Measurements from ENCODE around the gene CTXN3.
"Not testable (repeated sequence)": the region's sequence is repeated elsewhere in the genome, so short reads cannot be mapped to it uniquely, and the experiment has no call there.

Gene CTXN3

GRCh38 chr5:127652952-127653611 is 4.2 kb downstream of the CTXN3 start:
- no peak for DNase-seq (ENCODE audit: low read depth)

GRCh38 chr5:127656825-127657224 is 7.9 kb downstream of the CTXN3 start:
- DNase-seq (ENCODE audit: low read depth): no peak

DNA sequence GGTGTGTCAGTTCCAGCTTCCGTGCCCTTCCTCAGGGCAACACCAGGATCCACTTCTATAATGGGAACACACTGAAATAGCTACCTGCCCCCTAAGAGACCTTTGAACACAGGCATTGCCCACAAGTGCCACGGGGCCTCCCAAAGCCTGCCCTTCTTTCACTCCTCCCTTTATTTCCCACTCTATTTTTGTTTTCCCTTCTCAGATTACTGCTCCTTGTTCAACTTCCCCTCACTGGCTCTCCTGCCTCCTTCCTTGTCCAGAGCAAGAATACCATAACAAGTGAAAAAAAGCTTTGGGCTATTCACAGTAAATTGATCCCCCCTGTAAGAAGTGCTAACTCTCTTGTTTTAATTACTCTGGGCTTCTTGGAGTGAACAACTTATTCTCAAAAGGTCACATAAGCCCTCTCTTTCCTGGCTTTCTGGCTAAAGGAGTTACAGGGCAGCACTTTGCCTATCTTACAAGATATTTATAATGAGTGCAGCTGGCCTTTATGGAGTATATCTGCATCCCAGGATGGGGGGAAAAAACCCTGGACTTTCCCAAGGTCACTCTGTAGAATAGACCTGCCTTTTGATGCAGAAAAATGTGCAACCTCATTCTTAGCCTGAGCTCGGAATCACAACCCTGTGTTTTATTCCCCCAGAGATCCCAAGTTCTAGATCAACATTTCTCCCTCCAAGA is 11.3 kb downstream of the CTXN3 start:
- no peak for DNase-seq (ENCODE audit: low read depth)

DNA sequence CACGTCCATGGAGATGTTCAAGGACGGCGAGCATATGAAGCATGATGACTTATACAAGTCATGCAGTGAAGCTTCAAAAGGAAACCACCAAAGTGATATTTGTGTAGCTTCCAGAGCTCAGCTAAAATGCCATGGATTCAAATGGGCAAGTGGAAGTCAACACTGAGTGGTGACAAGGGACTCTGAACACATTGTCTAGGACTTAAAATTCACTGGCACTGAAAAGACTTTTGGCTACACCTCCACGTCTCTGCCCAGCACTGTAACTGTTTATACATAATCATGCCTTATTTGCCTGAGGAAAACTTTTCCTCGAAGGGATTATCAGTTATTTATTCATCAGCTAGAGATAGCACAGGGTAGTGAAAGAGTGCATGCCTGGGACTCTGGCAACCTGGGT is 15.2 kb downstream of the CTXN3 start:
- DNase-seq (ENCODE audit: low read depth): no peak

GRCh38 chr5:127665641-127666040 is 16.8 kb downstream of the CTXN3 start:
- no peak for DNase-seq (ENCODE audit: low read depth)

DNA sequence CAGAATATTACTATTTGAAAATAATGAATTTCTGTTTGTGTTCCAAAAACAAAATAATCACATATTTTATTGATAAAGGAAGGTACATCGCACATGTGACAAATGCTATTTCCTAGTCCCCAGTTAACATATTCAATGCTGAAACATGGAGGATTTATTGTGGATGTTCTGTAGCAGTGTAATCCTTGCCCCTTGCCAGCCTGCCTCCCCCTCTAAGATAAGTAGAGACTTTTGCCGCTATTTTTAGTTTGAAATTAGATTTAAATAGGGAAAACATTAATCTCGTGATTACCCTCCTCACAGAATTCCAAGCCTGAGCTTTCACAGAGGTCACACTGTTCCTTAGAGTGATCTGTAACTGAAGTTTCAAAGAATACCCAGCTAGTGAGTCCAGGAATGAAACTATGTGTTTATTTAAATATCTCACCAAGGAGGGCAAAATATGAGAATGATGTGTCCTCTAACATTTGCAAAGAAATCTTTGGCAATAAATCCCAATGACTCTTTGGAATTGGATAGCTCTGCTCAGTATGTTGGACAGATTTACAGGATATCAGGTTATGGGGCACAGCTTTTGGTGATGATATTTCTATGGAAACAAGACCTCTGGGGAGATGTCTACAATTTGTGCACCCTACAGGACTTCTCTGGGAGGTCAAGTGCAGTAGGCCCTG is 17.3 kb downstream of the CTXN3 start:
- DNase-seq (ENCODE audit: low read depth): no peak

DNA sequence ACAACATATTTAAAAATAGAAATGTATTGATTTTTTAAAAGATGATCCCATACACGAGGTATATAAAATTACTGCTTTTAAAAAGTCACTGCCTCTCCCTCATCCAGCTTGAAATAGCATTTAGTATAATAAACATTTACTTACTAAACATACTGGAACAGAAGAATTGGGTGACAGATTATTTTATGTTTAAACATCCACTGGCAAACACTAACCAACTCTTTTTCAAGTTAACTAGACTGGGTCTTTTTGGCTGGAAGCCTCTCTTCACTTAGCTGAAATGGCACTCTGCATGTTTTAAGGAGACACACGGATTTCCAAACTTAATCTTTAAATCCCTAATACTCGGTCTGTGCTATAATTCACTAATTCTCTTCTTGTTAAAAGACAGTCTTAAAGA is 19.0 kb downstream of the CTXN3 start:
- DNase-seq (ENCODE audit: low read depth): no peak

GRCh38 chr5:127671218-127671617 is 22.3 kb downstream of the CTXN3 start:
- DNase-seq (ENCODE audit: low read depth): no peak

- no peak for DNase-seq (ENCODE audit: low read depth)
Measured at GRCh38 chr5:127673117-127673800, 24.4 kb downstream of the CTXN3 start.

DNA sequence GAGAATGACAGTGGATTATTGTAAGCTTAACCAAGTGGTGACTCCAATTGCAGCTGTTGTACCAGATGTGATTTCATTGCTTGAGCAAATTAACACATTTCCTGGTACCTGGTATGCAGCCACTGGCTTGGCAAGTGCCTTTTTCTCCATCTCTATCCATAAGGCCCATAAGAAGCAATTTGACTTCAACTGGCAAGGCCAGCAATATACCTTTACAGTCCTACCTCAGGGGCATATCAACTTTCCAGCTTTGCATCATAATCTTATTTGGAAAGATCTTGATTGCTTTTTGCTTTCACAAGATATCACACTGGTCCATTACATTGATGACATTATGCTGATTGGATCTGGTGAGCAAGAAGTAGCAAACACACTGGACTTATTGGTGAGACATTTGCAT is 28.1 kb downstream of the CTXN3 start:
- not testable (repeated sequence) for DNase-seq (ENCODE audit: low read depth)

DNA sequence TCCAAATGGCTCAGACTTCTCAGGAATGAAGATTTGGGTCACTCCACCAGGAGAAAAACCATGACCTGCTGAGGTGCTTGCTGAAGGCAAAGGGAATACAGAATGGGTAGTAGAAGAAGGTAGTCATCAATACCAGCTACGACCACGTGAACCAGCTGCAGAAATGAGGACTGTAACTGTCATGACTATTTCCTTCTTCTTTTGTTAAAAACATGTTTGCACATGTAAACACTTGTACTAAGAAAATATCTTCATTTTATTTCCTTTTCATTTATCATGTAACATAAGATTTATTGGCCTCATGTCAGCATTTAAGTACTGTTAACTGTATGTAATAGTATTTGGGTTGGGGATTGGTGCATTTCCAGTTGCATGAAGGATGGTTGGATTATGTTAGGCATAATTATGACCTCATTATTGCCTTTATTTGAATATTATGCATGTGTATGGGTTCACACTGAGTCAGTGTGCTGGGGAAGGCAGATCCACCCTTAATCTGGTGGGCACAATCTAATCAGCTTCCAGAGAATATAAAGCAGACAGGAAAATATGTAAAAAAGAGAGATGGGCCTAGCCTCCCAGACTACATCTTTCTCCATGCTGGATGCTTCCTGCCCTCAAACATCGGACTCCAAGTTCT is 30.9 kb downstream of the CTXN3 start:
- DNase-seq (ENCODE audit: low read depth): not testable (repeated sequence)

DNA sequence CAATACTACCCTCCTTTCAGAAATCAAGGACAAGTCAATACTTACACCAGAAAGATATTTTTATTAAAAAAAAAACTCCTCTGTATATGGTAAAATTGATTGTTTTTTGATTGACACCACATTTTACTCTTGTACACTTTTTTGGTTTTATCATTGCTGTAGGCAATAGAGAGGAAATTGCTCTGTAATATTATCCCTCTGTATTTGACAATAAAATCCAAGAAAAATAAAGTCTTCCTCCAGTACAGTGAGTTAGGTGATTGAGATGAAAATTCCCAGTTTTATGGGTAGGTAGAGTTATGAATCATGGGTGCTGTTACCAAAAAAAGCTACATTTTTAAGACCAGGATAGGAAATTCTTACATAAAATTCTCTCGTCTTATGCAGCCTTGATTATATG is 31.7 kb downstream of the CTXN3 start:
- no peak for DNase-seq (ENCODE audit: low read depth)

DNA sequence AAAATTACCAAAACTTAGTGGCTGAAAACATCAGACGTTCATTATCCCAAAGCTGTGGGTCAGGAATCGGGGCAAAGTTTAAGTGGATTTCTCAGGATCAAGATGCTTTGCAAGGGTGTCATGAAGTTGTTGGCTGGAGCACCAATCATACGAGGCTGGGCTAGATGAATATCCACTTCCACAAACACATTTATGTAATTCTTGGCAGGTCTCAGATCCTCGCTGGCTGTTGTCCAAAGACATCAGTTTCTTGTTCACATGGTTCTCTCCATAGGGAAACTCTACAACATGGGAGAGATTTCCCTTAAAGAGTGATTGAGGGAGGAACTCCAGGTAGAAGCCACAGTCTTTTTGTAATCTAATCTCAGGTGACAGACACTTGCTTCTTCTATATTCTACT is 34.1 kb downstream of the CTXN3 start:
- no peak for DNase-seq (ENCODE audit: low read depth)

DNA sequence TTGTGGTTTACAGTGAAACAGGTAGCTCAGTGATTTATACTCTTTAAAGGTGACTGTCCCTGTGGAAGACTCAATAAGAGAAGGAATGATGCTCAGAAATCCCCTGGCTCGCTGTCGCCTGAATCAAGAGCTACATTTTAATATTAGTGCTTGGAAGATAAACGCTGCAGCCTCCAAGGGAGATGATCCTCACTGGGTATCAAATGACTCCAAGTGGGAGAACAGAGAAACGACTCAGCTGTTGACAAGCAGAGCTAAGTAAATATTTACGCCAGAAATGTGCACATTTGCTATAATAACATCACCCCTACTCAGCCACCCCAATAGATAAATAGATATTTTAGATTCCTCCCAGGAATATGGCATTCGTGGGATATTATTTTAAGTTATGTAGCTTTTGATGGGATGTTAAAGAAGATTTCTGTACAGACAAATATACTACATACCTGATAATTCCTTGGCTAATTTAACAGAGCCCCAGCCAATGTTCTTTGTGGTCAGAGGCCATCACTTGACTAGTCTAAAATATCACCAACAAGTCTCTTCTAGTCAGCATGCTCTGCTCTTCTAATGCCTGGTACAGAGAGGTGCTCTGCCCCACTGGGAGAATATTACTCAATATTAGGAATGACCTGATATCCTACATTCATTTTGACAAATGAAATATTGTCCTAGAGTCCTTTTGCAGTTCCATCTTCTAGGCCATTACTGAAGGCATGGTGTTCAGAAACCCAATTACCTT is 36.0 kb downstream of the CTXN3 start:
- DNase-seq (ENCODE audit: low read depth): no peak

DNA sequence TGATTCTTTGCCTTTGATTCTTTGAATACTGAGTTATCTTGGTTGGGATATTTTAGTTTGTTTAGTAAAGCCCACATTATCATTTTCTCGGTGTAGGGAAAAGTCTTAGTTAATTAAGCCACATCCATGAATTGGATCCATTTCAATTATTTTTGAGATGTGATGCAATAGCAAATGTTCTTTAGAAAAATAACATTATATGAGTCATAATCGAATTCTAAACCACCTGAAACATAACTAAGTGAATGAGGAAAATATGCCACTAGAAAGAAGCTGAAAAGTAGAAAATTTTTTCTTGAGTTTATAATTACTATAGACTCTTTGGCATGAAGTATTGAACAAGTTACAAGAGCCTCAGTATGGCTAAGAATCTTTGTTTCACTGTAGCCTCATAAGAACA is 36.8 kb downstream of the CTXN3 start:
- DNase-seq (ENCODE audit: low read depth): no peak

DNA sequence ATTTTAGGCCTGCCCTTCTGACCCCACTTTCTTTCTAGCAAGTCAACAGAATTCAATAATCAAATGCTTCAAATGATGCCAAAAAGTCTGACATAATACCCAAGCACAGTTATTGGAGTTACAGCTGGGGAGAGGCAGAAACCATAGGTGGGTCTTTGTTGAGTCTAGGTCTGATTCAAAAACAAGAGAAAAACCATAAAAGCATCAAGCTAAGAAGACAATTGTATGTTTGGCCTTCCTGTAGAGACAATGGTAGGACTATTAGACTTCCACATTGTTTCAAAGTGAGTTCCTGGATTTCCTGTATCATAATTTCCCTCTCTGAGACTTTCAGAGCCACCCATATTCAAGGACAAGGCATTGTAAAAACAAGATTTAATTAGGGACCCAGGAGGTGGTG is 37.5 kb downstream of the CTXN3 start:
- no peak for DNase-seq (ENCODE audit: low read depth)

DNA sequence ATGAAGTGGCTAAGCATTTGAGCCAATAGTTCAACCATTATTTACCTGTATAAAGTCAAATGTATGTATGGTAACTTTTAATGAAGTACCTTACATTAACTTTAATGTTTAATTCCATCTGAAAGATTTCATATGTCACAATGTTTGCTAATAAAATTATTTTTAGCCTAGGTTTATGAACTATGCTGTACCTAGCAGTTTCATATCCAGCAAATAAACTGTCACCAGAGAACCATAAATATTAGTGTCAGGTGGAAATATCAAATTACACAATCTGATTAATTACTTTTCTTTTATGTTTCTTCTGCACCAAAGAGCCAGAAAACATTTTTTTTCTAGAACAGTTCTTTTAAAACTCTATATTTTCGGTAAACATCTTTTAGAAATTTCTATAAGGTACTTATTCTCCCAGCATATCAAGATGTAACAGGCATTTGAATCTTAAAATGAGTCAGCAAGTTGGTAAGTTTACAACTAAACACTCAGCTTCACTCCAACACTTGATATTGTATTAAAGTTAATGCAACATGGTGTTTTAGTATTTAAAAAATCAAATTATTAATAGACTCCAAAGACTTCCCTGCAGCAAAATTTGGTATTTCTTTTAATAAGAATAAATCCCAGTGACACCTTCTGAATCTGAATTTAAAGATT is 45.8 kb downstream of the CTXN3 start:
- no peak for DNase-seq (ENCODE audit: low read depth)

DNA sequence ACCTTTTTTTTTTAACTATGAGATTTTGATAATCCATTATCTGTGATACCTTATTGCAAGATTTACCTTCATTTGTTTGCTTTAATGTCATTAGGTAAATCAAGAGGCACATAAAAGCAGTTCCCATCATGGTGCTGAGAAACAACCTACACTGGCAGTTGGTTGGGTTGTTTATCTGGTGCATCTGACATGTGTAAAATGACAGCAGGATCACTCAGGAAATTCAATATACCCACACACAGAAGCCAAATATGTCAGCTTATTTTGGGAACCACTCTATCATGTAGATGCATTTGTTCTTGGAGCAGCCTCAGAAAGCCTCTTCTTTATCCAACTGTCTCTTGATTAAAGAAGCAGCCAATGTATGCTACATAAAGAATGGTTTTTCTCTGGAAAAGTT is 46.5 kb downstream of the CTXN3 start:
- no peak for DNase-seq (ENCODE audit: low read depth)

- DNase-seq (ENCODE audit: low read depth): peak; percentile 76
Measured at GRCh38 chr5:127696683-127697082, 47.8 kb downstream of the CTXN3 start.

GRCh38 chr5:127697894-127698600 is 49.2 kb downstream of the CTXN3 start:
- DNase-seq (ENCODE audit: low read depth): peak; percentile 57
